GM19238 (cell line): ENCODE data around the gene CSAG1.
"Not testable (repeated sequence)": the region's sequence is repeated elsewhere in the genome, so short reads cannot be mapped to it uniquely, and the experiment has no call there.

Experiments used
- DNase-seq: peaks from one replicate; pipeline ENCODE4 v3.0.0; 2011; ENCODE audit warnings: low spot score; ENCODE audit not compliant: insufficient read length

CSAG1 gene

GRCh38 chrX:152700390-152700789 is 33.1 kb downstream of the CSAG1 start:
- not testable (repeated sequence) for DNase-seq

- DNase-seq = not testable (repeated sequence)
Observed at GRCh38 chrX:152697952-152698931, 35.3 kb downstream of the CSAG1 start, which contains the start of gene MAGEA3. TSS of gene MAGEA3 (plus strand) at chrX:152698794. CDS start at chrX:152700833, 2,039 bp downstream.

GRCh38 chrX:152681012-152681411 is 52.5 kb downstream of the CSAG1 start:
- not testable (repeated sequence) for DNase-seq
